ENCODE measurements around the gene GALNT12.

GALNT12 gene

DNA sequence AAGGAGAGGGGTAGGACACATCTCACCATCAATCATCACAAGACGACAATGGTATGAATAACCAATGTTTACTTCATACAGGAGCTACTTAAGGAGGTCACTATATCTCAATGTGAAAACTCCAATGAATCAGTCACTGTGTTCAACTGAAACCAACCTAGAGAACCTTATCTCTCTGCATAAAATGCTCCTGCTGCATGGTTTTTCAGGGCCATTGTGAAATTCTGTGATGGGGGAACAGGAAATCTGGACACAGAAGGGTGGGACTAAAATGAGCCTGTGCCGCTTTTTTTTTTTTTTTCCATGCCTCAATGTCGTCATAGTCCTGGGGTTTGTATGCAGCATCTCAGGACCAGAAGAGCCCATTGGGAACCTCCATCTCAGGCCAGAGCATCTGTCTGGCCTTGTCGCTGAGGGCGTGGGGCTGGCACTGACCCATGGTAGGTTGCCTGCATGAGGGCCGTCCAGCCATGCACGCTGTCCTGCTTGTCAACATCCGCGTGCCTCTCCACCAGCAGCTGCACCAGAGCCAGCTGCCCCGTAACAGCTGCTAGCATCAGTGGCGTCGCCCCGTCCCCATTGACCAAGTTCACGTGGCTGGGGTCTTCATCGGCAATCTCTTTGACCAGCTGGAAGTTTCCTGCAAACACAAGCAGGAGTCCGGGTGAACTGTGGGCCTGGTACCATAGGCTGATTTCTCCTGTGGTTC, 23.8 kb upstream of the GALNT12 start:
- DNase-seq: no peak

DNA sequence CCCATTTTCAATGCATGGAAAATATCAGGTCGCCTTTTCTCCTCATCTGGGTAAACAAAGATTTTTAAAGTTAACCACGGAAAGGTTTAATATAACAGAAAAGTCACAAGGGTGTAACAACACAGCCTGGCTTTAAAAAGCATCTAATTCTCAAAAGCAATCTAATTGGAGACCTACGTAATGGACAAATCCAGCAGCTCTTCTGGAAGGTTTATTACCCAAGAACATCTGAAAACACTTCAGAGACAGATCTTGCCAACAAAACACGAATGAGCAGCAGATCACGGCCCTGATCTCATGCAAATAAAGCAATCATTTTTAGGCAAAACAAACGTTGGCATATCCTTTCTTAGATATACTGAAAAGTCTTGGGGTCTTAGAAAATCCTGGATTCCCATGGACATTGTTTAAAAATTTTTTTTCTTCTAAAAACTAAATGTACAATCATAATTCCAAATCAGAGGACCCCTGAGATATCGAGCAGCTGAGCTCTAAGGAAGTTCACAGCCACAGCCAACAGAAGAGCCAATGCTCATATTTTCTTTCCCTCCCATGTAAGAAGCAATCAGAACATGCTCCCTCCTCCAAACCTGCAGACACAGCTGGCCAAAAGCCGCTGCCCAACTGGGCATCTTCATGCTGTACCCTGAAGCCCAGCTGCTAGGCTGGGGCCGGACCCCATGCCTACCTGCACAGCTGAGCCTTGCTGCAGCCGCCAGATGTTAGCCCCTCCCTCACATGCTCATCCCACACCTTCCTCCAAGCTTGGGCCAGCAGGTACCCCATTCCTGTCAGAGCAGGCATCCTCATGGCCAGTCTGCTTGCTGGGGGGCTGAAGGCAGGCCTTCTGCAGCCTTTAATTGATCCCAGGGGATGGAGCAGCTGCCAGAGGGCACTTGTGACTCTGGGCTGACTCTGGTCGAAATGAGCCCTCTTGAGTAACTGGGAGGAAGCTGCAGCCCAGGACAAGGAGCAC, 22.4 kb upstream of the GALNT12 start:
- no peak for DNase-seq

DNA sequence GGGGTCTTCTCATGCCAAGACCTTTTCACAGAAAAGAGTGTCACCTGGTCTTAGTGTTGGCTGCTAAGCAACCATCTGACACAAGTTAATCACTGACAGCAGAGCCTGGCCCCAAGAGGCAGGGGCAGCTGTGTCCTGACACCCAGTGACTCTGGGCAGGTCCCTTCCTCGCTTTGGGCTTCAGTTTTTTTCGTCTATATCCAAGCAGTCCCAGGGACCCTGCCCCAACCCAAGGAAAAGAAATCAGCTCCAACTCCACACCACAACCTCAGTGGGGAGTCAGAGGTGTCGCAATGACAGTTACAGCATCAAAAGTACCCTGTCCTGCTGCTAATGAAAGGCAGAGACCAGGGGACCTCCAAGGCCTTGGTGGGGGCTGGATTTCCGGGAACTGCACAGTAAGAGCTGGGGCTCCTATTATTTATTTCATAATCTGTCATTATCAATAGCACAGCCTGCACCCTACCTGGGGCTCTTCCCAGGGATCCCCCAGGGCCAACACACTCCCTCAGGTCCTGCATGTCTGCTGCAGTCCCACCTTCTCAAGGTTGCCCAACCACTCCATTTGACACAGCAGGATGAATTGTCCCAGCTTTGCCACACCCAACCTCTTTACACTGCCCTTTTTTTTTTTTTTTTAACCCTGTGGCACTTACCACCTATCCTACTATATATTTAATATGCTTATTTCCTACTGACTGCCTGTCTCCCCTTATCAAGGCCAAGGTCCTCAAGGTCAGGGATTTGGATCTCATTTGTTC, 20.5 kb upstream of the GALNT12 start:
- no peak for DNase-seq

DNA sequence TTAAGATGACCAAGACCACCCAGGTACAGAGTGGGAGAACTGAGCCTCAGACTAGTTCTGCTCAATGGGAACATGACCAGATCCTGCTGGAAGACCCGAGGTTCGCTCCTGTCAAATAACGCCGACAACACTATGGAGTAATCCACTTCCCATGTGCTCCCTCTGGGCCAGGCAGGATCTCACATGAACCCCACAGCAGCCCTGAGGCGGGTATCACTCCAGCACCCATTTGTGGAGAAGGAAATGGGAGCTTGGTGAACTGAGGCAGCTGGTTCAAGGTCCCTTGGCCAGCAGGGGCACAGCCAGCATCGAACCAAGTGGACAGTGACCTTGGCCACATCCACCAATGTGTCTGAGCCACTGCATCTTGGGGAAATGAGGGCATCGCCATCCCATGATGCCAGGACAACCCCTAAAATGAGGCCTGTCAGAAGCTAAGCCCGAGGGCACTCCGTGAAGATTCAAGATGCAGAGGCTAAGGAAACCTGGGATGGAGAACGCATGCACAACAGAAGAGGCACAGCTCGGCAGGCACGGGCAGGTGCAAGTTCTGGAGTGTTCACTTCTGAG, 19.6 kb upstream of the GALNT12 start:
- DNase-seq: no peak

DNA sequence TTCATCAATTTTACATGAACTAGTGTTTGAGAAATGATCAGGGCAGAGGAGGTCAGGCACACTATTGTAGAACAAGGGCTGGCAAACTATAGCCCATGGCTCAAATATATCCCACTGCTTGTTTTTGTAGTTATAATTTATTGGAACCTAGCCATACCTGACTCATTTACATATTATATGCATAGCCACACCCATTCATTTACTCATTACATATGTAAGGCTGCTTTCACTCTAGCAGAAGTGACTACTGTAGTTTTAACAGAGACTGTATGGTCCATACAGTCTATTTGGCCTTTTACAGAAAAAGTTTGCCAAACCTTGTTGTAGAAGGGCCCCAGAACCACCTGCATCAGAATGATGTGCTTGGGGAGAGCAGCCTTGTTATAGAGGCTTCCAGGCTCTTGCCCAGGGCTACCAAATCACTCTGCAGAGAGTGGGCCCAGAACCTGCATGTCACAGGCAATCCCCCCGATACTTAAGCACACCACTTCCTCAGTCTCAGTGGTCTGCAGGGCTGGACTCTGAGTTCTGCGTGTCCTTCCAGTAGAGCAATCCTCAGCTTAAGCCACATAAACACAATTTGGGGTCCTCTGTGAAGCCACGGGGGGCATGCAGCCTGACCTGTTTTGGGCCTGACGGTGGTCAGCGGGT, 17.9 kb upstream of the GALNT12 start:
- DNase-seq: no peak

DNA sequence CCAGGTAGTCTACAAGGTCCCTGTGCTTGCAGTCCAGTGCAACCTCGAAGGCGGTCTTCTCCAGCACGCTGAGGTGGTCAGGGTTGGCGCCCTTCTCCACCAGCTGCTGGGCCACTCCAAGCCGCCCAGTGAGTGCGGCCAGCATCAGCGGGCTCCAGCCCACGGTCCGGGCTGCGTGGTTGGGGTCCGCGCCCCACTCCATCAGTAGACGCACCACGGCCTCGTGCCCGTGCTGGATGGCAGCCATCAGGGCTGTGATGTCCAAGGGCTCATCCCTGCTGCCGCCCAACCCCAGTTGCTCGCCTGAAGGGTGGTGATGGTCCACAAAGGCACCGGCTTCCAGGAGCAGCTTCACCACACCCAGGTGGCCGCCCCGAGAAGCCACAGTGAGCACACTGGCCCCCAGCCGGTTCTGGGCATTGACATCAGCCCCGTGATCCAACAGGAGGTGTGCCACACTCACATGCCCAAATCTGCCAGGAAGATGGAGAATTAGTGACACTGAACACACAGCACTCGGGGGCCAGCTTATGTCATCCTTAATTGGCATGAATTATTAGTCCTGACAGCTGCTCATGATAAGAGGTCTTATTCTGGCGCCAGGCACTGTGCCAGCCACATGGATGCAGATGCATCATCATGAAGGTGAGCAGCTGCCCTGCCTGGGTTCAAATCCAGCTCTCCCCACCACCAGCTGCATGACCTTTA, 17.2 kb upstream of the GALNT12 start:
- no peak for DNase-seq

DNA sequence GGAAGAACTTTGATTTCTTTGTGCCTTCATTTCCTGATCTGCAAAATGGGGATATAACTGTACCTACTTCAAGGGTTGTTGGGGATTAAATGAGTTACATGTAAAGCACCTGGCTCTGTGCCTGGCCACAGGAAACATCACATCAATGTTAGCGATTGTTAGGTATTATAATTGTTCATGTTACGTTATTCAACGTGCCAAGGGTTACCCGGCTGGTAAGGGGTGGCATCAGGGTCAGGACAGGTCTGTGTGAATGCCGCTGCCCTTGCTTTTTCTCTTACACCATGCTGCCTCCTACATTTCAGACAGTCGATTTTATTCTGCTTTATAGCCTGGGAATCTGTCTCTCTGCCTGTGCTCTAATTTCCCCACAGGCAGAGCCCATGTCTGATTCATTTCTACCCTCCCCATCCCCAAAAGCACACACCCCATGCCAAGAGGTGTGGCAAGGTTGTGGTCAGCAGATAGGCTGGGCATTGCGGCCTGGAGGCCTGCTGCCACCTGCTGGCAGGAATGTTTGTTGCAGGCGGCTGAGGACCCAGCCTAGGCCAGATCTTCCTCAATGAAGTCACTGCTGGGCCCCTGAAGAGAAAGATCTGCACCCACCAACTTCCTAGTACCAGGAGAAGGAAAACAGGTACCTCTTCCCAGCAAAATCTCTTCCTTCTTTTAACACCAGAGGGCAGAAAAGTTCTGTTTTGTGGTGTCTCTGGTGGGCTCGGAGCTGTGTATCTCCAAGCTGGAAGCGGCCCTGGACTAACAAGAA, 16.4 kb upstream of the GALNT12 start:
- DNase-seq: peak; percentile 68 to 70

DNA sequence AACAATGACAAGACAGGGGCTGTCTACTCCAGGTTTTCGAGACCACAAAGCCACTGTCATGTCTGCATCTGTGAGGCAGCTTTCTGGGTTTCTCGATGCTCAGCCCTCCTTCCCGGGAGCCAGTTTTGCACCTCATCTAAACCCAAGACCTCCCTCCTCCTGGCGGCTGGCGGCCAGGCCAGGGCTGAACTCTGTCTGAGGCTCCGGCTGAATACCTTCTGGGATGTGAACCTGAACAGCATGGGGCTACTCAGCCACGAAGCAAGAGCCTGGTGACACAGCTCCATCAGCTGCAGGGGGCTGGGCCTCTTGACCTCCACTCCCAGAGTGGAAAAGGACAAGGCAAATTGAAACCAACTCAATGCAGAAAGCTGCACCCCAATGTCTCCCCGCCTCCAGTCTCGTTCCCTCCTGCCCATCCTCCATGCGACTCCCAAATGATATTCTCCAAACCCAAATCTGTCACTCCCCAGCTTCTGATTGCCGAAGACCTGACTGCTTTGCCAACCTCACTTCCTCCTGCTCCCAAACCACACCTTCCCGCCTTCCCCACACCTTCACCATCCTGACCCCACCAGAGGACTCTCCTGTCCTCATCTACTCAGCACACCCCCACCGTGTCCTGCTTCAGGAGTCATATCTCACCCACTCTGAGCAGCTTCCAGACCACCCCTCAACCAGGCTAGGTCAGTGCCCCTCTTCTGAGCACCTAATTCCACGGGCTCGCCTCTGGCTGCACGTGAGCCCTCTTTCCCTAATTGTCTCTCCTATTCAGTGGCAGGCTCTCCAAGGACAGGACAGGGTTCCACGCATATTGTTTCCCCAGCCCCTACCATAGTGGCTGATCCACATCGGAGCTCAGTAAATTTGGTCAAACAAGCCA, 15.6 kb upstream of the GALNT12 start:
- no peak for DNase-seq

DNA sequence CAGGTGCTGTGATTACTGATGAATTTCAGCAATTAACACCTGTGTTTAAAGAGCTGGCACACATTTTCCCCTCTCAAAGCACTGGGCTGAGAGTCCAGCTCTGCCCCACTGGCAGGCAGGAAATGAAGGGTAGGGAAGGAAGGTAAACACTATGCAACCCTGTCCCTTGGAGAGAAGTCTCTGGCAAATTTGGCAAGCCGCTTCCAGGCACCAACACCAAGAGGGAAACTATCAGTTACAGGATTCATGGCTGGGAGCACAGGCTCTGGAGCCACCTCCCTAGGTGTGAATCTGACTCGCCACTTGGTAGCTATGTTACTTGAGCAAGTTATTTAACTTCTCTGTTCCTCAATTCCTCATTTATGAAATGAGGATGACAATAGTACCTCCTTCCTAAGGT, 14.4 kb upstream of the GALNT12 start:
- DNase-seq: no peak

DNA sequence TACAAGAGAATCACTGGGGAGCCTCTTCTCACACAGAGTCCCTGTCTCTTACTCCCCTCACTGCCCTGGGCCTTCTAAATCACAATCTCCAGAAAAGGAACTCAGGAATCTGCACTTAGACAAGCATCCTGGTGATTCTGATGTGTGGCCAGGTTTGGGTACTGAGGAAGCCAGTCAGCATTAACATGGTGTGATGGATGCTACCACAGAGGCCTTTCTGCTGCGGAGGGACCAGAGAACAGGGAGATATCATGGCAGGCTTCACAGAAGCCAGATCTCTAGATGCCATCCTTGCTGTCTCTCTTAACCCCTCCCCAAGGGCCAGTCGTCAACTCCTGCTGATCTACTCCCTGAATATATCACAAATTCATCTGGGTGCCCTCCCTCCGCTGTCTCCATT, 12.7 kb upstream of the GALNT12 start:
- no peak for DNase-seq

DNA sequence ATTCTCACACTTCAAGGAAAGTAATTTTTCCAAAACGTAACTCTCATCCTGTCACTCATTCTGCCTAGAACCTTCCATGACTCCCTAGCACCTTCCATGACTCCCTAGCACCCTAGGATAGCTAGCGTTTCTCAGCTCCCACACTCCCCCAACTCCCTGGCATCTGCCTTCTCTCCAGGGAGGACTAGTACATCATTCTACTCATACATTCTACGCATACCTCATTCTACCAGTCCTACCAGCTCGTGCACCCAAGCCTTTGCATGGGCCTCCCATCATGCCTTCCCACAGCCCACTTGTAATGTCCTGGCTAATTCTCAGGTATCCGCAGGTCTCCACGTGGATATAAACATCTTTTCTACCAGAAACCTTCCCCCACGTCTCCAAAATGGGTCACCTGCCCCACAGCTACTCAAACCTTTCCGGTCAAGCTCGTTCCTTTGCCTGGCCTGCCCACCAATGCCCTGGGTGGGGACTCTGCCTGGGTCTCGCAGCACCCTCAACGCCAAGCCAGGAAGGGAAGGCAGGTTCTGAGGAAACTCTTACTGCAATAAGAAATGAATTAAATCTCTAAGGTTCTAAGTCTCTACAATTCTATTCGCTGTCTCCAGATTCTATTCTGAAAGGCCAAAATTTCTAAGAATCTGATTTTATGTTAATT, 12.0 kb upstream of the GALNT12 start:
- no peak for DNase-seq

DNA sequence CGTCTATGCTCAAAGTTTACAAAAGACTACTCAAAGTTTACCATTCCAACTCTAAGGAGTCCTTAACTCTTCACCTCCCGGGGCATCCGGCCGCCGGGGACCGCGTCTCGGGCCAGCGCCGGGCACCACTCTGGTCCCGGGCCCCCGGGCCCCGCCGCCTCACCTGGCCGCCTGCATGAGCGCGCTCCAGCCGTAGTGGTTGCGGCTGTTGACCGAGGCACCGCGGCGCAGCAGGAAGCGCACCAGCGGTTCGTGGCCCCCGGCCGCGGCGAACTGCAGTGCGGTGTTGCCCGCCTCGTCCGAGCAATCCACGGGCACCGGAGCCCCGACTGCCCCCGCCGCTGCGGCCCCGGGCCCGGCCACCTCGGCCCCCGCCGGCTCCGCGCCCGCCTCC, 11.5 kb upstream of the GALNT12 start:
- no peak for DNase-seq

DNA sequence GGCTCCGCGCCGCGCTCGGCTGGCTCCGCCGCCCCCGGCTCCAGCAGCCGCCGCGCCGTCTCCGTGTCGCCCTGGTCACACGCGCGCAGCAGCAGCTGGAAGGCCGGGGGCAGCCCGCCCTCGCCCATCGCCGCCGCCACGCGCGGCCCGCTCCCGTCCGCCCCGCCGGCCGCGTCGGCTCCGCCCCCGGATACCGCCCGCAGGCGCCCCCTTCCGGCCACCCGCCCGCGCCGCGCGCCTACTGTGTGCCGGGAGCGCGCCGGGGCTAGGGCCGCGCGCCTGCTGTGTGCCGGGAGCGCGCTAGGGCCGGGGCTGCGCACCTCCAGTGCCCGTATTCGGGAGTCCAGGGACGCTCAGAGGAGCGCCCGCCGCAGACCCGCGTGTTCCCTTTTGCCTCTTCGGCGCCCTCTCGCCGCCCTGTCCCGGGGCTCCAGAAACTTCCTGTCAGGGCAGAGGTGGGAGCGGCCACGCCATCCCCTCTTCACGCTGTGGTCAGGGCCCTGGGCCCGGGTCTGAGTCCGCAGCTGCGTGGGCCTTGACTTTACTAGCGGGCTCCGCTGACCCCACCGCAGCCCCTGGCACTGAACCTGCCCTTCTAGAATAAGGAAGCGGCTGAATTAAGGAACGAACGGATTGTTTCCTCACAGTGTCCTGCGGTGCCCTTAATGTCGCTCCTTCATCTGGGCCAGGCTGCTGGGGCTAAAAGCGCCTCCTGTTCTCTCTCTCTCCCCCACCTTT, 10.9 kb upstream of the GALNT12 start, which contains the start of gene ANKS6:
ANKS6 (minus strand) TSS at position 192 of the 738 bp plus-strand sequence; CDS start at position 128, 64 bp downstream.
- DNase-seq: peak; percentile 83 to 91

DNA sequence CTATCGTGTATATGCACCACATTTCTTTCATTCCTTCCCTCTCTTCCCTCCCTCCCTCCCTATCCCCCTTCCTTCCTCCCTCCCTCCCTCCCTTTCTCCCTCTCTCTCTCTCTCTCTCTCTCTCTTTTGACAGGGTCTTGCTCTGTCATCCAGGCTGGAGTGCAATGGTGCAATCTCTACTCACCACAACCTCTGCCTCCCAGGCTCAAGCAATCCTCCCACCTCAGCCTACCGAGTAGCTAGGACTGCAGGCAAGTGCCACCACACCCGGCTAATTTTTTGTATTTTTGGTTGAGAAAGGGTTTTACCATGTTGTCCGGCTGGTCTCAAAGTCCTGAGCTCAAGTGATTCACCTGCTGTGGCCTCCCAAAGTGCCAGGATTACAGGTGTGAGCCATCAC, 10.0 kb upstream of the GALNT12 start:
- no peak for DNase-seq

DNA sequence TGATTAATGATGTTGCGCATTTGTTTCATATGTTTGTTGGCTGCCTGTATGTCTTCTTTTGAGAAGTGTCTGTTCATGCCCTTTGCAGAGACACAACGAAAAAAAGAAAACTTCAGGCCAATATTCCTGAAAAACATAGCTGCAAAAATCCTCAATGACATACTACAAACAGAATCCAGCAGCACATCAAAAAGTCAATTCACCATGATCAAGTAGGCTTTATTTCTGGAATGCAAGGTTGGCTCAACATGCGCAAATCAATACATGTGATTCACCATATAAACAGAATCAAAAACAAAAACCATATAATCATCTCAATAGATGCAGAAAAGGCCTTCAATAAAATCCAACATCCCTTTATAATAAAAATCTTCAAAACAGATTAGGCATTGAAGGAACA, 9.2 kb upstream of the GALNT12 start:
- no peak for DNase-seq

DNA sequence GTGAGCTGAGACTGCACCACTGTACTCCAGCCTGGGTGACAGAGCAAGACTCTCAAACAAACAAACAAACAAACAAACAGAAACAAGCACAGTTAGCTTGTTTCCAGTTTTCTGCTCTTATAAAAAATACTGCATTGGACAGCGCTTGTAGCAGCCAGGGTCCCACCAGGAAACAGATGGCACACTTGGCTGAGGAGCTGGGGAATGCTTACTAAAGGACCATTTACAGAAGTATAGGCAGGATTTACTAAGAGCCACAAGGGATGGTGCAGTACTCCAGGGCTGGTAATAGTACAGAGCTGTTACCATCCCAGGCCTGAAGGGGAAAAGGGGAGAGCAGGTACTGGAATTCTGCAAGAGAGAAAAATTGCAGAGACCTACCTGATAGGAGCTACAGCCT, 5.9 kb upstream of the GALNT12 start:
- DNase-seq: no peak

DNA sequence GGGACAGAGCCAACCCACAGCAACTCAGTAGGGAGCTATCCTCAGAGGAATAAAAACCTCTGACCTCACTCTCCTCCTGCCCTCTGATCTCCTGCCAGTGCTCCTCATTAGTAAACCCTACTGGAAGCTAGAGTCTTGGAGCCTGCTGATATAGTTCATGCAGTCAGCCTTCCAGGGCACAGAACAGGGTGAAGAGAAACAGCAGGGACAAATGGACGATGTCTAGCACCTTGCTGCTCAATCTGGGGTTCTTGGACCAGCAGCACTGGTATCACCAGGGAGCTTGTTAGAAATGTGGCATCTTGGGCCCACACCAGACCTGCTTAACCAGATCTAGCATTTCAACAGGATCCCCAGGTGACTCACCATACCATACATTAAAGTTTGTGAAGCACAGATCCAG, 5.5 kb upstream of the GALNT12 start:
- DNase-seq: no peak

DNA sequence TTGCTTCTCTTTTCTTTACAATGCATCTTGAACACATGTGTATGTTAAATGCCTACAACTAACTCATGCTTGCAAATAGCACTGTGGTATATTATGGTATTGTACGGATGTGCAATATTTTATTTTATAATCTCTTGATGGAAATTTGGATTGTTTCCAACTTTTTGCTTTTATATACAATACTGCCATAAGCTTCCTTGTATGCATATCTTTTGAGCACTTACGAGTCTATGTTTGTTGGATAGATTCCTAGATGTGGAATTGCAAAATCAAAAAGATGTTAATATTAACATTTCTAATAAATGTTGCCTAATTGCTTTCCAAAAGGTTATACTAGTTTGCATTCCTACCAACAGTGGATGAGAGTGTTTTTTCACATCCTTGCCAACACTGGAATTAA, 3.4 kb upstream of the GALNT12 start:
- no peak for DNase-seq

All from stimulated activated CD4-positive, alpha-beta T cell treated with anti-CD3 and anti-CD28 coated beads, Interleukin-2, amount 100 ng/mL, for 48 hours (primary cell).